Peyer's patch (tissue), 4 donors: Measurements from ENCODE around the gene INSL3.

Experiments
- CTCF ChIP-seq, 6 experiments: fragments of 450-650 bp in 4 of 6; fragments of 200-600 bp in 2 of 6; sonication (generic) in 1 of 6; IDR thresholded peaks; one replicate each; pipeline ENCODE4 v1.5.1; 2017 to 2019; ENCODE audit warnings: antibody characterized with exemption in 6 of 6, mild to moderate bottlenecking in 3 of 6, moderate library complexity in 1 of 6
- POLR2A ChIP-seq, 2 donors: fragments of 450-650 bp; IDR thresholded peaks; one replicate each; pipeline ENCODE4 v1.5.1; 2017; ENCODE audit warnings: antibody characterized with exemption in 2 of 2, mild to moderate bottlenecking in 2 of 2, moderate library complexity in 2 of 2

- TF ChIP-seq CTCF (IDR thresholded peaks at IDR 0.05) (no peak), POLR2A (IDR thresholded peaks at IDR 0.05) (no peak)
Observed at GRCh38 chr19:17802137-17802858, 19.0 kb downstream of the INSL3 start.
